ENCODE results near the gene PRKAR1B.
A peak's percentile ranks its signal among the peaks of the same experiment; 100 is the strongest.

PRKAR1B gene

DNA sequence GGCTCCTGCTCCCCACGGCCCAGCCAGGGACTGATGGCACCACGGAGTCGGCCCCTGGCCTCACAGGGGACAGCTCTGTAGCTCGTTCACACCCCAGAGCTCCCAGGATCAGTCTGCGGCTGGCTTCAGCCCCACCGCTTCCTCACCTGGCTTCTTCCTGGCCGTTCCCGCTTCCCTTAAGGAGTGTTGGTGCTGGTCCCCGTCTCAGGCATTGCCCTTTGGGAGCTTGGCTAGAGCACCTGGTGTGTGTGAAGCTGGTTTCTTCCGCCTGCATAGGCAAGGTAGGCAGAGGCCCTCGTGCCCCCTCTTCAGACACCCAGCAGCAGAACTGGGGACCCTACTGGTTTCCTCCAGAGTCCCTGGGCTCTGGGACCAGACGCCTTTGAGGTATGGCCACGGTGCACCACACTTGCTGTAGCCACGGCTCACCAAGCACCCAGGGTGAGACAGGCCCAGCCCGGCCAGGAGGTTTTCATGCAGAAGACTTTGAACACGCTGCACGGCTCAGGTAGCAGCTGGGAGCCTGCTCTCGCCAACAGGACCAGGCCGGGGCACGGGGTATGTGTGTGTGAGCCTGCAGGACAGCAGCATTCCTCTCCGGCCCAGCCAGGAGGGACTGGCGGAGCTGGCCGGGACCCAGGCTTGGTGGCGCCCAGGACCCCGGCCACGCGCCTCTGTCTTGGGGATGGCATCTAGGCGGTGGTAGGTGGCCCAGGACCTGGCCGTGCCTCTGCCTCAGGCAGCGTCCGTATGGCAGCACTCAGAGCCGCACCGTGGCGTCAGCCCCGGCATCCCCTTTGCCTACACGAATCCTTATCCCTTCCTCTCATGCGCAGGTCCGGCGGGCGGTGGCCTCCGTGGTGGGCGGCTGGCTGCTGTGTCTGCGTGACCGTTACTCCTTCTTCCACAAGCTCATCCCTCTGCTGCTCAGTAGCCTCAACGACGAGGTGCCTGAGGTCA is 13.2 kb upstream of the PRKAR1B start:
- DNase-seq (ENCODE audit: low read depth): no peak

DNA sequence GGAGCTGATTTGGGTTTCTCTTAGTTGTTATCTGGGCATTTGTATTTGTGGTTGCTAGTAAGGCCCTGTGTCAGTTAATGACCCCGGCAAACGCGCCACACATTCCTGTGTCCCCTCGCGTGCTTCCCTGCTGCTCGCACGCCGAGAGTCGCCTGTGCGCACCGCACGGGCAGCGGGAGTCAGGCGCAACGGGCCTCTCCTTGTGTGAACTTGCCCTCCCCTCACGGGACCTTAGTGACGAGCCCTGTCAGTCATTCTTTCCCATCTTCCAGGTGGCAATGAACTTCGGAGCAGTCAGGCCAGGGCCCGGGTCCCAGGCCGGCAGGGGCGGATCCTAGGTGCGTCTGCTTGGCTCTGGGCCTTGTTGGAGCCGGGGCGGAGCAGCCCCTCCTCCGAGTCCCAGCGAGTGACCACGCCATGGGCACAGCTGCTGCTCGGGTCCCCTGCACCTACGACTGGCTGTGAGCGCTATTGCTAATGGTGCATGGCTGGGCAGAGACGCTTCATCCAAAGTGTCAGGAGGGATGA is 12.4 kb upstream of the PRKAR1B start:
- no peak for DNase-seq (ENCODE audit: low read depth)

DNA sequence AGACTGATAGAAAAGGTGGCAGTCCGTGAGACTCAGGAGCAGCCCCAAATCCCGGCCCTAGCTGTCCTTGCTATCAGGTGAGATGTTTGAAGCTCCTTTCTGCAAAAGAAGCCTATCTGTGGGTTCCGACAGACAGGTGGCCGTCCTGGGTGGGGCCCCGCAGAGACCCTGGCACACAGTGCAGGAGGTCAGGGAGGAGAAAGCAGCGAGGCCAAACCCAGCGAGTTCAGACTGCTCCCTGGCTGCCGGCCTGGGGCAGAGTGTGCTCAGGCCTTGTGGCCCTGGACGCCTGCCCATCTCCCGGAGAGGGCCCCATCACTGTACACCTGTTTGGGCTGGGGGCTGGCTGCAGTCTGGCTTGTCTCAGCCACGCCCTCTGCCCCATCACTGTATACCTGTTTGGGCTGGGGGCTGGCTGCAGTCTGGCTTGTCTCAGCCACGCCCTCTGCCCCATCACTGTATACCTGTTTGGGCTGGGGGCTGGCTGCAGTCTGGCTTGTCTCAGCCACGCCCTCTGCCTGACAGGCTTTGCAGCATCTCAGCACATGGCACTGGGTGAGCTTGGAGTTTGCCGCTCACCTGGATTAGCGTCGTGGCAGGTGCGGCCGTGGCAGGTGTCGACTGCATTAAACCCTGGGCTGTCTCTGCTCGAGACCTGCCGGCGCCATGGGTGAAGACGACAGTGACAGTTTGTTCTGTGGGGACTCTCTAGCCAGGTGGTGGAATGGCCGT is 11.8 kb upstream of the PRKAR1B start:
- DNase-seq (ENCODE audit: low read depth): no peak

DNA sequence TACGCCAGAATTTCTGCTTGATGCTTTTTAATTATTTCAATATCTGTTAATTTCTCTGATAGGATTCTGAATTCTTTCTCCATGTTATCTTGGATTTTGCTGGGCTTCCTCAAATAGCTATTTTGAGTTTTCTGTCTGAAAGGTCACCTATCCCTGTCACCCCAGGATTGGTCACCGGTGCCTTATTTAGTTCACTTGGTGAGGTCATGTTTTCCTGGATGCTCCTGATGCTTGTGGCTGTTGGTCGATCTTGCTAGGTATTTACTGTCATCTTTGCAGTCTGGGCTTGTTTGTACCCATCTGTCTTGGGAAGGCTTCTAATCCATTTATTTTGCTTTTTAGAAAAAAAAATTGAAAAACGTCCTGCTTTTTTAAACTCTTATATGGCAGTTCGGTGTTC is 11.2 kb upstream of the PRKAR1B start:
- DNase-seq (ENCODE audit: low read depth): no peak

DNA sequence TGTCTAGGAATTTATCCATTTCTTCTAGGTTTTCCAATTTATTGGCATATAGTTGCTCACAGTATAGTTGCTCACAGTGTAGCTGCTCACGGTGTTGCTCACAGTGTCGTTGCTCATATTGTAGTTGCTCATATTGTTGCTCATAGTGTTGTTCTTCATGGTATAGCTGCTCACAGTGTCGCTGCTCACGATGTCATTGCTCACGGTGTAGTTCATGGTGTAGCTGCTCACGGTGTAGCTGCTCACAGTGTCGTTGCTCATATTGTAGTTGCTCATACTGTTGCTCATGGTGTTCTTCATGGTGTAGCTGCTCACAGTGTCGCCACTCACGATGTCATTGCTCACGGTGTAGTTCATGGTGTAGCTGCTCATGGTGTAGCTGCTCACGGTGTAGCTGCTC is 7.7 kb upstream of the PRKAR1B start:
- no peak for DNase-seq (ENCODE audit: low read depth)

DNA sequence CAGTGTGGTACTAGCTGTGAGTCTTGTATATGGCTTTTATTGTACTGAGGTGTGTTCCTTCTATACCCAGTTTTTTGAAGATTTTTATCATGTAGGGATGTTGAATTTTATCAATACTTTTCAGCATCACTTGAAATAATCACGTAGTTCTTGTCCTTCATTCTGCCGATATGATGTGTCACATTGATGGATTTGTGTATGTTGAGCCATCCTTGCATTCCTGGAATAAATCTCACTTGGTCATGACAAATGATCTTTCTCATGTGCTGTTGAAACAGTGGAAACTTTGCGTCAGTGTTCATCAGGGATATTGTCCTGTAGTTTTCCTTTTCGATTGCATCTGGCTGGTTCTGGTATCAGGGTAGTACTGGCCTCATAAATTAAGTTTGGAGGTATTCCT is 7.1 kb upstream of the PRKAR1B start:
- DNase-seq (ENCODE audit: low read depth): no peak

DNA sequence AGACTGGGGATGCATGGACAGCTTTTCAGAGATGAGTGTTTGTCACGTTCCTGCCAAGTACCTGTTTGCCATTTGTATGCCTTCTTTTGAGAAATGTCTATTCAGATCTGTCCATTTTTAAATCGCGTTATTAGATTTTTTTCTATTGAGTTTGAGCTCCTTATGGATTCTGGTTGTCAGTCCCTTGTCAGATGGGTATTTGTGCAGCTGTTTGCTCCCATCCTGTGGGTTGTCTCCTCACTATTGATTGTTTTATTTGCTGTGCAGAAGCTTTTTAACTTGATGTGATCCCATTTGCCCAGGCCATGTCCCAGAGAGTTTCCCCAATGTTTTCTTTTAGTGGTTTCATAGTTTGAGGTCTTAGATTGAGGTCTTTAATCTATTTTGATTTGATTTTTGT is 5.5 kb upstream of the PRKAR1B start:
- DNase-seq (ENCODE audit: low read depth): no peak

DNA sequence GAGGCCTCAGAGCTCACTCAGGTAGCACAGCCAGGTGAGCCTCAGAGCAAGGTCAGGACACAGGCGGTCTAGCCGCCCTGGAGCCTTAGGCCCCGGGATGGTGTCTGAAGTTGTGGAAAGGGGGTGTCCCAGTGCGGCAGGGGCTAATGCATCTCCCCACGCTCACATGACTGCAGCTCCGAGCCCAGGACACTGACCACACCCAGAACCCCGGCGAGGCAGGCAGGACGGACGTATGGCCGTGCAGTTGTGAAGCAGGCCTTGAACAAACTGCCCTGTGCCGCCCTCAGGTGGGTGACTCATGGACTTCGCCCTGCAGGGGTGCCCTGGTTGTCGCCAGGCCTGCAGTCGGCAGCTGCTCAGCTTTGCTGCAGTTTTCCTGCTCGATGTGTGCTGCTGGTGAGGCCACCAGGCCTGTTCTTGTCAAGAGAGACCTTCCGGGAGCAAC is 5.0 kb upstream of the PRKAR1B start:
- no peak for DNase-seq (ENCODE audit: low read depth)

DNA sequence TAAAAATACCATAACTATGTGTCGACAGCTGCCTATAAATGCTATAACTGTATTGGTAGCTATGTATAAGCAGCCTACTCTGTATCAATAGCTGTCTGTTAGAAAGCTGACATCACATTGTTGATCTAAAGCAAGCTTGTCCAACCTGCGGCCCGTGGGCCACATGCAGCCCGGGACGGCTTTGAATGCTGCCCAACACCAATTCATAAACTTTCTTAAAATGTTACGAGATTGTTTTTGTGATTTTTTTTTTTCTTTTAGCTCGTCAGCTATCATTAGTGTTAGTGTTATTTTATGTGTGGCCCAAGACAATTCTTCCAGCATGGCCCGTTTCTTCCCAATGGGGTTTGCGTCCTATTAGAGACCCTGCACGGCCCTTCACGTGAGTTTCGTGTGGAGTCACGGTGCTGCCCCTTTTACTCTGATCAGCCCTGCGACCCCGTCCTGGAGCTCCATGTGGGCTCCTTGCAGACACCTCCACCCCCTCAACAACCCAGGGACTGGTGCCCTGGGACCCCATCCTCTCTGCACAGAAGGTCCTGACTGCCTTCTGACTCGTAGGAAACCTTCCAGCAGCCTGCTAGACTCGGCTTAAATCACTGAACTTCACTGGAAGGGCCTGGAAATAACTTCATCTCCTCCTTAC is 4.5 kb upstream of the PRKAR1B start:
- no peak for DNase-seq (ENCODE audit: low read depth)

DNA sequence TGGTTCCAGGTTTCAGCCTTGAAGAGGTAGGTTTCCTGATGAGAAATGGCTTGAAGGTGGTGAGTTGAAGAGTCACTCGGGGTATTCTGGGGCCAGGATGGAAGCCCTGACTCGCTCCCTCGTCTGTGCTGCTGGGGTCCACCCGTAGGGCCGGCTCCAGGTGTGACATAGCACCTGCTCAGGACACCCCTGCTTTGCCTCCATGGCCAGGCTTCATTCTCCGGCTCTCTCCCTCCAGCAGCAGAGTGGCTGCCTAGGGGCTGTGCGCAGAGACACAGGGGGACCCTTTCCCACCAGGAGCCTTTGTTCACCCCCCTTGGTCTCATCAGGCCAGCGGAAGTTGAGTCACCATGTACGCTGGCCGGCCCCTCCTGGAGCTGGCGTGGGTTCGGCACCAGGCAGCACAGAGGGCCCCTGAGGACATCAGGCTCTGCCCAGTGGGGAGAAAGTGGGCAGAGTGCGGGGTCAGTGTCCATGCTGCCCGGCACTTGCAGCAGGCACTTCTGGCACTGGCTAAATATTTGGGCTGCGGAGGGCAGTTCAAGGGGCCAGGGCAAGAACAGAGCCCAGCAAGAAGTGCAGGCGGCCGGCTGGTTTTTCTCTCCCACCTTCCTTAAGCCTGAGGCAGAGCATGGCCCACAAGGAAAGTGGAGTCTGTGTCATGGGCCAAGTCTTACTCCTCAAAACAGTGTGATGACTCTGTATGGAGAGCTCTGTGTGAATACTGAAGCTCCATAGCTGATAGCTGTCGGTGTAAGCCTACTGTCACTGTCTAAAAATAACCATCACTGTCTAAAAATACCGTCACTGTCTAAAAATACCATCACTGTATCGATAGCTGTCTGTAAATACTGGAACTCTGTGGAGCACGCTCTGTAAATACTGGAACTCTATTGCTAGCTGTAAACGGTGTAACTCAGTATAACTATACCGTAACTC is 3.7 kb upstream of the PRKAR1B start:
- no peak for DNase-seq (ENCODE audit: low read depth)

DNA sequence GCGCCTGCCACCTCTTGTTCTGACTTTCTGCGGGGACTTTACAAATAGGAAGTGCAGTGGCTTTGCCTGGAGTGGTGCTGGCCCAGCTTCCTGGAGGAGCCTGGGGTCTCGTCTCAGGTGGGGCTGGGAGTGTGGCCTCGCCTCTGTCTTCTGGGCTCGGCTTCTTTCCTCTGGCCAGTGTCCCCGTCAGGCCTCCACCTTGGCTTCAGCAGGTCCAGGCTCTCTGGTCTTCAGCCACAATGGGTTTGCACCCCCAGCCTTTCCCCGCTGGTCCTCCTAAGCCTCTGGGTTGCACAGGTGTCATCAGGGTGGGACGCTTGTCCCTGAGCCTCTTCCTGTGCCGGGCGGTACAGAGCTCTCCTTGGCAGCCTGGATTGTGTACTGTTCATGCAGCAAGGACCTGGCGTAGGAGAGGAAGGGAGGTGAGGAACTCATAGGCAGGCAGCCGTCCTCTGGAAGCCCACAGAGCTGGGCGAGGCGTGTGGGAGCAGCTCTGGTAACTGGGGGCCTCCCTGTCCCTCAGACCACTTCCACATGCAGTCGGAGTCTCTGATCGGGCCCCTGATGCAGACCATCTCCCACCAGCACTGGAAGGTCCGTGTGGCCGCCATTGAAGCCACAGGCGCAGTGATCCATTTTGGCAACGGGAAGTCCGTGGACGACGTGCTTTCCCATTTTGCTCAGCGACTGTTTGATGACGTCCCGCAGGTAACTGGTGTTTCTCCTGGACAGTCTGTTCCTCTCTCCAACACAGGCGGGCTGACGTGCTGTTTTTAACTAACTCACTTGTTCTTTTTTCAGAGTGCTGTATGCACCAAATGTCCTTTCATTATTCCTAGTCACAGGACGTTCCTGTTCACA is 2.3 kb upstream of the PRKAR1B start:
- no peak for DNase-seq (ENCODE audit: low read depth)

DNA sequence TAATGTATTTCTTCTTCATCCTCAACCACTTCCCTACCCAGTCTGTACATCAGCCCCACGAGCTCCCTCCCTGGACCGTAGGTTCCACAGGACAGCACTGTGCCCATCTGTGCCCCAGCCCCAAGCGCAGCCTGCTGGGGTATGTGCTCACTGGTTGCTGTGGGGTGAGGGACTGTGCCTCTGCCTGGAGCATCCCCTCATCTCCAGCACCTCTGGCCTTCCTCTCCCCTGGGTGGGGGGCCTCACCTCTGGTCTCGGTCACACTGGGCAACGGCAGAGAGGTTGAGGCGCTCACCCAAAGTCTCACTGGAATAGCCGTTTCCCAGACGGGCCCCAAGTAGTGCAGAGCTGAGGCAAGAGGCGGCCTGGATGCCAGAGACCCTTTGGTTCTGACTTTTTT is 1.5 kb upstream of the PRKAR1B start:
- DNase-seq (ENCODE audit: low read depth): no peak

DNA sequence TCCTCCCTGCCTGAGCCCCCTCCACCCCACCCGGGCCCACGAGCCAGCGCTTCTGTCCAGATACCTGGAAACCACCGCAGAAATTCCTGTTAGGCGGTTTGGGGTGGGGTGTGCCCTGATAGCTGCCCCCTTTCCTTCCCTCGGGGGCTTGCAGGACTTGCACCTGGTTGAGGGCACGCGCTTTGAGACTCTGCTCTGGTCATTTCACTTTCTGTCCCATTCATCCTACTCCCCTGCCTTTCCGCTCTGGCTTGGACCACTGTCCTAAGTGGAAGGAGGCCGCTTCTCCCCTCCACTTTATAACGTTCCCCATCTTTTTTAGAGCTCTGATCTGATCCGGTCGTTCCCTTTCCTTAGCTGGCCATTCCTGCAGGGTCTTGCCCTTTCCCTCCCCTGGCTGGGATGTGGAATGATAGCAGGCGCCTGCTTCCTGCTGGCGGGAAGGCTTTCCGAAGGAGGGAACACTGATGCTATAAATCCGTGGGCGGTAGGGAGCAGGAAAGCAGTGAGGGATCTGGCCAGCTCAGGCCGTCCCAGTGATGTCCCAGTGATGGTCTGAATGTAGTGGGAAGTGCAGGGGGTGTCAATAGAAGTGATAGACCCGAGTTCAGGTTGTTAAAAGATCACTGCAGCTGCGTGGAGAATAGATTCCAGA is 852 bp upstream of the PRKAR1B start:
- no peak for DNase-seq (ENCODE audit: low read depth)

DNA sequence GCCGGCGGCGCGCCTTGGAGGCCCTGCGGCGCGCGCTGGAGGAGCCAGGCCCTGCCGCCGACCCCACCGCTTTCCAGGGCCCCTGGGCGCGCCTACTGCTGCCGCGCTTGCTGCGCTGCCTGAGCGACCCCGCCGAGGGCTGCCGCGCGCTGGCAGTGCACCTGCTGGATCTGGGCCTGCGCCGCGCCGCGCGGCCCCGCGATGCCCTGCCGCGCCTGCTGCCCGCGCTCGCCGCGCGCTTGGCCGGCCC is 302 bp downstream of the PRKAR1B start:
- no peak for DNase-seq (ENCODE audit: low read depth)

DNA sequence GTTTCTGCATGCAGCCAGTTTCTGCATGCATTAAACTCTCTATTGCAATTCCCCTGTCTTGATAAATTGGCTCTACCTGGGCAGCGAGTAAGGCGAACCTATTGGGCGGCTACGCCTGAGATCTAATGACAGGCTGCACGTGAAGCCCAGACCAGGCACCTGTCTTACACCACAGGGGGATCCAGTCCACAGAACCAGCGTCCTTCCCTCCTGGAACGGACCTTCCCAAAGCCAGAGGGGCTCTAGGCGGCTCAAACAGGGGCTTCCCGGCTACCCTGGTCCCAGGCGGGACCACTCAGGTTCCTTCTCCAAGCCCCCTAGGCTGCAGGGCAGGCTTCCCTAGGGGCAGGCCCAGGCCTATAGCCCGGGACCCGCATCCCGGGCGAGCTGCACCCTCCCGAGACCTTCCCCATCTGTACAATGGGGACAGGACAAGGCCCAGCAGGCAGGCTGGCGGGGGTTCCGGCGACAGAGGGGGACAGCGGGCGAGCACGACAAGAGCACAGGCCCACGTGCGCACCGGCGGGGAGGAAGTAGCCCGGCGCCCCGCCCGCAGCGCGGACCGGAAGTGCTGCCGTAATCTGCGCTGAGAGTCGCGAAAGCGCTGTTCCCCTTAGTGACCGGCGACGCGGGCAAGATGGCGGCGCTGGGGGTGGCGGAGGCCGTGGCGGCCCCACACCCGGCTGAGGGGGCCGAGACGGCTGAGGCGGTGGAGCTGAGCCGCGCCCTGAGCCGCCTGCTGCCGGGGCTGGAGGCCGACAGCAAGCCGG is 812 bp downstream of the PRKAR1B start, which contains the start of gene DNAAF5:
TSS of gene DNAAF5 (plus strand) at position 616 of the 770 bp plus-strand sequence. CDS start at position 638, 22 bp downstream.
- peak; percentile 85 for DNase-seq (ENCODE audit: low read depth)

DNA sequence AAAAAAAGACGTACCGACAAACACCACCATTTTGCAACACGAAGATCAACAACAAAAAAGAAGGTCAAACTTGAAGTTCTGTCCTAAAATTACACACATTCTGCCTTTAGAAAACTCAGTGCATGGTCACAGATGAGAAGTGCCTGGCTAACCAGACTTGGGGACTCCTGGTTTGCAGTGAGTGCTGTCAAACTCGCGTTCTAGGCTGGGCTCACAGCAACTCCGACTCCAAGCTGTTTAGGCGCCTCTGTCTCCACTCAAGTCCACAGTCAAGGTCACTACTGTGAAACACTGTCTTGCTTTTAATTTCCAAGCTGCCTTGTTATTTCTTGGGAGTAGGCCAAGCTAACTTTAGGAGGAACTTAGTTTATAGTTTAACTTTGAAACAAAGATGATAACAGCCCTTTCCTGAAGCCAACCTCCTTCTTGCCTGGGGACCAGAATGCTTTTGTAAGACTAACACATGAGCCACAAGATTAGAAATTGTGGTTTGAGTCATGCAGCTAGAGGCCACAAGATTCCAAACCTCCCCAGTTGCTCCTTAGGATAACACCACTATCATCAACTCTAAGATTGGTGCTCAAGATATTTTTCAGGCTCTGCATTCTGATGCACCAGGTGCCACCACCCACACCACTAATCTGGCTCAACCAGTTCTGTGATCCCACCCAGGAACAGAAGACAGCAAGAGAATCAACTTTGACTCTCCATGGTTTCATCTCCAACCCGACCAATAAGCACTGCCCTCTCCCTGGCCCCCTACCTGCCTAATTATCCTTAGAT is 1.7 kb downstream of the PRKAR1B start:
- no peak for DNase-seq (ENCODE audit: low read depth)

DNA sequence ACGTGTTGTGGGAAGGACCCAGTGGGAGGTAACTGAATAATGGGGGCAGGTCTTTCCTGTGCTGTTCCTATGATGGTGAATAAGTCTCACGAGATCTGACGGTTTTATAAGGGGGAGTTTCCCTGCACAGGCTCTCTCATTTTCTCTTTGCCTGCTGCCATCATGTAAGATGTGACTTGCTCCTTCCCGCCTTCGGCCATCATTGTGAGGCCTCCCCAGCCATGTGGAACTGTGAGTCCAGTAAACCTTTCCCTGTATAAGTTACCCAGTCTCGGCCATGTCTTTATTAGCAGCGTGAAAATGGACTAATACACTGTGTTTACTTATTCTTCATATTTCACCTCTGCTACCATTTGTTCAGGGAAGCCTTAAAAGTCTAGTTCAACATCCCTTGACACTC is 2.8 kb downstream of the PRKAR1B start:
- no peak for DNase-seq (ENCODE audit: low read depth)

DNA sequence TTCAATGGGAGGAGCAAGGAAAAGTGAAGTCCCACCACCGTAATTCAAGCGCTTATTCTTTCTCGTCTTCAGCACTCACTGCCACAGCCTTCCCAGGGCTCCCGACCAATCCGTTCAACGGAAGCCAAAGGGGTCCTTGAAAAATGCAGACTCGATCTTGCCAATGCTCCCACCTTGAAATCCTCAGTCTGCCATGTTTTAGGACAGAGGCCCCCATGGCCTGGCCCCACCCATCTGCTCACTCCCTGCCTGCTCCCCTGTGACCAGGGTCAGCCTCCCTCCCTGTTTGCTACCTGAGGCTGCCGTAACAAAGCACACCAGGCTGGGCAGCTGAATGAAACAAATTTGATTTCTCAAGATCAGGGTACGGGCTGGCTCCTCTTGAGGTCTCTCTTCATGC is 3.5 kb downstream of the PRKAR1B start:
- DNase-seq (ENCODE audit: low read depth): no peak
